GM23338 (cell line): ENCODE data around the gene AKAP13. TPM values are rescaled to one million over a fixed set of nuclear protein-coding genes. Genes with fewer than 3 reads are reported as not detected.

Source experiments
- ATAC-seq: fragments of 200-7000 bp; cut with Tn5 transposase; 3 replicates; pipeline ENCODE4 v1.9.1; 2020
- DNase-seq: peaks from one replicate; pipeline ENCODE4 v3.0.0-alpha.2; 2015; ENCODE audit warnings: low spot score
- H2AFZ ChIP-seq: fragments of 200-600 bp; sonication (generic); 2 replicates; pipeline ENCODE4 v1.8.0; 2016; ENCODE audit warnings: antibody characterized with exemption, mild to moderate bottlenecking, moderate library complexity
- H3F3A ChIP-seq: fragments of 200-600 bp; sonication (generic); replicated peaks from 2 replicates; pipeline ENCODE4 v1.8.0; 2017; ENCODE audit warnings: antibody characterized with exemption, mixed run types, low read depth
- H3K27ac ChIP-seq: fragments of 200-600 bp; sonication (generic); 2 replicates; pipeline ENCODE4 v1.6.1; 2016; ENCODE audit warnings: low read depth
- H3K27me3 ChIP-seq: fragments of 200-600 bp; sonication (generic); 2 replicates; pipeline ENCODE4 v1.8.0; 2016; ENCODE audit warnings: mild to moderate bottlenecking, mixed run types, moderate library complexity; ENCODE audit not compliant: insufficient read depth
- H3K36me3 ChIP-seq: fragments of 200-600 bp; sonication (generic); 2 replicates; pipeline ENCODE4 v1.8.0; 2016; ENCODE audit warnings: mild to moderate bottlenecking; ENCODE audit not compliant: insufficient read depth
- H3K4me1 ChIP-seq: fragments of 200-600 bp; sonication (generic); 2 replicates; pipeline ENCODE4 v1.8.0; 2016; ENCODE audit warnings: mild to moderate bottlenecking, moderate library complexity; ENCODE audit not compliant: insufficient read depth
- H3K4me2 ChIP-seq: fragments of 200-600 bp; sonication (generic); 2 replicates; pipeline ENCODE4 v1.7.1; 2017; ENCODE audit warnings: mixed run types
- H3K4me3 ChIP-seq: fragments of 200-600 bp; sonication (generic); 2 replicates; pipeline ENCODE4 v1.6.1; 2016; ENCODE audit warnings: mixed run types
- H3K79me2 ChIP-seq: fragments of 200-600 bp; sonication (generic); replicated peaks from 2 replicates; pipeline ENCODE4 v1.8.0; 2017; ENCODE audit warnings: mild to moderate bottlenecking; ENCODE audit not compliant: insufficient read depth
- H3K9me2 ChIP-seq: fragments of 200-600 bp; sonication (generic); 2 replicates; pipeline ENCODE4 v1.8.0; 2017; ENCODE audit not compliant: insufficient read depth
- H4K20me1 ChIP-seq: fragments of 200-600 bp; sonication (generic); replicated peaks from 2 replicates; pipeline ENCODE4 v1.8.0; 2017; ENCODE audit warnings: mild to moderate bottlenecking; ENCODE audit not compliant: insufficient read depth
- H3K27ac Mint-ChIP-seq: 2 replicates; pipeline ENCODE4 v1.8.0; 2020; ENCODE audit warnings: inconsistent platforms, mild to moderate bottlenecking, moderate library complexity, mixed read lengths
- H3K27me3 Mint-ChIP-seq: 3 replicates; pipeline ENCODE4 v1.8.0; 2022; ENCODE audit warnings: low read depth, mild to moderate bottlenecking, moderate library complexity, mixed read lengths, inconsistent platforms; ENCODE audit not compliant: insufficient read depth, poor library complexity
- H3K36me3 Mint-ChIP-seq: 3 replicates; pipeline ENCODE4 v1.8.0; 2021; ENCODE audit warnings: low read depth, mild to moderate bottlenecking, inconsistent platforms, moderate library complexity, mixed read lengths
- H3K4me1 Mint-ChIP-seq: 3 replicates; pipeline ENCODE4 v1.8.0; 2020; ENCODE audit warnings: mild to moderate bottlenecking, inconsistent platforms, mixed read lengths
- H3K4me3 Mint-ChIP-seq: 3 replicates; pipeline ENCODE4 v1.8.0; 2021; ENCODE audit warnings: moderate library complexity, mild to moderate bottlenecking, inconsistent platforms, mixed read lengths
- H3K9me3 Mint-ChIP-seq: 3 replicates; pipeline ENCODE4 v1.8.0; 2020; ENCODE audit warnings: moderate library complexity, mild to moderate bottlenecking, inconsistent platforms, mixed read lengths
- CREB1 ChIP-seq: fragments of 250-450 bp; sonication (Bioruptor Pico); IDR thresholded peaks from 2 replicates; pipeline ENCODE4 v1.5.0; 2020; ENCODE audit warnings: low read depth, mild to moderate bottlenecking, moderate library complexity
- CTCF ChIP-seq, 2 experiments: fragments of 200-600 bp in 1 of 2; sonication (generic) in 1 of 2; conservative IDR thresholded peaks; 2 replicates each; pipeline versions ENCODE4 v1.5.1 to v1.6.1; 2016 to 2017; ENCODE audit warnings: antibody characterized with exemption in 2 of 2, low read depth in 2 of 2, mild to moderate bottlenecking in 2 of 2, moderate library complexity in 1 of 2
- EZH2 ChIP-seq: fragments of 200-600 bp; sonication (generic); IDR thresholded peaks from one replicate; pipeline ENCODE4 v1.8.0; 2017; ENCODE audit warnings: antibody characterized with exemption, mild to moderate bottlenecking, low read depth; ENCODE audit not compliant: unreplicated experiment
- EZH2phosphoT487 ChIP-seq: fragments of 200-600 bp; sonication (generic); IDR thresholded peaks from one replicate; pipeline ENCODE4 v1.8.1; 2018; ENCODE audit warnings: antibody characterized with exemption; ENCODE audit not compliant: unreplicated experiment
- JUNB ChIP-seq: IDR thresholded peaks from one replicate; pipeline ENCODE4 v1.6.1; 2016; ENCODE audit warnings: antibody characterized with exemption; ENCODE audit not compliant: unreplicated experiment
- NANOG ChIP-seq: IDR thresholded peaks from 2 replicates; pipeline ENCODE4 v1.6.1; 2016; ENCODE audit warnings: antibody characterized with exemption, borderline replicate concordance
- STAT1 ChIP-seq: IDR thresholded peaks from one replicate; pipeline ENCODE4 v1.6.1; 2016; ENCODE audit warnings: antibody characterized with exemption; ENCODE audit not compliant: unreplicated experiment
- ZNF114 ChIP-seq: fragments of 250-450 bp; sonication (Bioruptor Pico); IDR thresholded peaks from 2 replicates; pipeline ENCODE4 v1.5.0; 2020; ENCODE audit warnings: mild to moderate bottlenecking, moderate library complexity
- ZNF331 ChIP-seq: fragments of 250-450 bp; sonication (Bioruptor Pico); IDR thresholded peaks from 2 replicates; pipeline ENCODE4 v1.5.0; 2020; ENCODE audit warnings: low read depth, mild to moderate bottlenecking, moderate library complexity
- ZNF462 ChIP-seq: fragments of 250-450 bp; sonication (Bioruptor Pico); IDR thresholded peaks from 2 replicates; pipeline ENCODE4 v1.5.0; 2020; ENCODE audit warnings: mild to moderate bottlenecking, moderate library complexity
- polyA plus RNA-seq: library from polyadenylated mRNA; unstranded; fragments of >200 nt; fragmentation: Nextera tagmentation; extraction: Ambion mirVana; gene quantifications from 2 replicates; pipeline ENCODE4 v1.2.1, GENCODE V29; 2016
- total RNA-seq: library from RNA; depleted of rRNA; stranded (reverse); fragments of >200 nt; shearing (Covaris generic); gene quantifications from 2 replicates; pipeline ENCODE4 v1.2.3, GENCODE V29; 2014

AKAP13 gene
- total and polyA plus RNA-seq, 2 experiments from 2014 or later: 46.2 to 60.7 TPM

- TF ChIP-seq CTCF (conservative IDR thresholded peaks at IDR 0.05; ENCODE audit: low read depth in 2 of 2): no peak
- no peak for TF ChIP-seq JUNB
- no peak for TF ChIP-seq ZNF331
- no peak for TF ChIP-seq STAT1
- TF ChIP-seq NANOG: no peak
- TF ChIP-seq ZNF114: no peak
- no peak for TF ChIP-seq CREB1 (CRISPR knock-in tag)
Measured at GRCh38 chr15:85618228-85618505, 237.8 kb downstream of the AKAP13 start (continued).

DNA sequence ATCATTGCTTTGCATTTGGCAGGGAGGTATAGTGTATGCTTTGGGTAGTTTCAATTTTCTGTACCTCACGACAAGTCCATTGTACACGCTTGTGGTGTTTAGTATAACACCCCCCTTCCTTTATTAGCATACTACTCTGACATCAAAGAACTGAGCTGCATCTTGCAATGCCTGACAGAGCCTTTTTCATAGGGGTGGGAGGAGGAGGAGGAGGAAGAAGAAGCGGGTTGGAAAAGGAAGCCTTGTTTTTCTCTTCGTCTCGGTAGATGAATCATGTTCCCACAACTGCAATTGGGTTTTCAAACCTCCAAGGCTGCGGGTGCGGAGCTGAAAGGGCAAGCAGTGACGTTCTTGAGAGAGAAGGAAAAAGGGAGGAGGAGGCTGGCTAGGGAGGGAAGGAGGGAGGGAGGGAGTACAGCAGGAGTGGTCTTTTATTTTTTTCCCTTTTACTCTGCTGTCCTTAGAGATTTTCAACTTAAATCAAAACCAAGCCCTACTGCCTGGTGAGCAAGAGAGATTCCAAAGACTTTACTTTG is 238.6 kb downstream of the AKAP13 start:
- DNase-seq (peak; percentile 69), ATAC-seq (peak; percentile 73)
- H3K27me3 ChIP-seq: no peaks in the 10 kb centered on the region
- peaks cover 47% of the 10 kb centered on the region for H3K4me1 ChIP-seq
- H3F3A ChIP-seq: no peaks in the 10 kb centered on the region
- H3K4me3 ChIP-seq: peak overlapping the region; percentile 37; the same call in 1 of the 2 replicates
- TF ChIP-seq EZH2phosphoT487 (no peak), EZH2 (no peak), ZNF462 (CRISPR knock-in tag) (no peak), CREB1 (CRISPR knock-in tag) (0 out of 2 replicates have a peak, but pooled peaks have one; percentile 6)
- Mint-ChIP-seq H3K9me3 (no peaks in the 10 kb centered on the region), H3K27me3 (peaks cover 6% of the 10 kb centered on the region), H3K36me3 (no peaks in the 10 kb centered on the region), H3K27ac (no peak overlapping the region), H3K4me3 (no peak overlapping the region), H3K4me1 (peaks cover 2% of the 10 kb centered on the region)
- H3K36me3 ChIP-seq: no peaks in the 10 kb centered on the region
- peak overlapping the region; percentile 70 for H3K4me2 ChIP-seq
- no peaks in the 10 kb centered on the region for H3K9me2 ChIP-seq
- H3K27ac ChIP-seq: peak overlapping the region; percentile 48
- 0 out of 2 replicates have a peak, but pooled peaks cover 6% of the 10 kb centered on the region for H4K20me1 ChIP-seq
- no peak overlapping the region for H2AFZ ChIP-seq
- H3K79me2 ChIP-seq: peaks cover 10% of the 10 kb centered on the region
